Peyer's patch (tissue), 4 donors: ENCODE measurements around the gene TSPAN9. TPM values are rescaled to one million over a fixed set of nuclear protein-coding genes. Genes with fewer than 3 reads are reported as not detected.

ENCODE experiments used
- DNase-seq, 3 donors: peaks; one replicate each; pipeline ENCODE4 v3.0.0-alpha.2; 2017 to 2019
- H3K27ac ChIP-seq, 4 donors: fragments of 200-600 bp; sonication (generic); one replicate each; pipeline ENCODE4 v1.5.1; 2016 to 2019
- H3K27me3 ChIP-seq, 2 donors: fragments of 200-600 bp; sonication (generic); one replicate each; pipeline ENCODE4 v1.5.1; 2019
- H3K36me3 ChIP-seq, 3 donors: fragments of 200-600 bp; sonication (generic); one replicate each; pipeline ENCODE4 v1.5.1; 2016 to 2019
- H3K4me1 ChIP-seq, 4 donors: fragments of 200-600 bp; sonication (generic); one replicate each; pipeline ENCODE4 v1.5.1; 2016 to 2019
- H3K4me3 ChIP-seq, 4 donors: fragments of 200-600 bp; sonication (generic); 1 replicate in 3 of 4; 2 replicates in 1 of 4; pipeline ENCODE4 v1.5.1; 2016 to 2019; ENCODE audit warnings: mild to moderate bottlenecking in 1 of 4
- H3K9me3 ChIP-seq, 4 donors: fragments of 200-600 bp; sonication (generic); one replicate each; pipeline ENCODE4 v1.5.1; 2016 to 2019; ENCODE audit warnings: mild to moderate bottlenecking in 1 of 4
- CTCF ChIP-seq, 6 experiments: fragments of 450-650 bp in 4 of 6; fragments of 200-600 bp in 2 of 6; sonication (generic) in 1 of 6; IDR thresholded peaks; one replicate each; pipeline ENCODE4 v1.5.1; 2017 to 2019; ENCODE audit warnings: antibody characterized with exemption in 6 of 6, mild to moderate bottlenecking in 3 of 6, moderate library complexity in 1 of 6
- POLR2A ChIP-seq, 2 donors: fragments of 450-650 bp; IDR thresholded peaks; one replicate each; pipeline ENCODE4 v1.5.1; 2017; ENCODE audit warnings: antibody characterized with exemption in 2 of 2, mild to moderate bottlenecking in 2 of 2, moderate library complexity in 2 of 2
- total RNA-seq, 4 donors: library from RNA; depleted of rRNA; stranded (reverse); fragments of >200 nt; gene quantifications; one replicate each; pipeline ENCODE4 v1.1.0, GENCODE V29; 2016

The TSPAN9 gene
- total RNA-seq, 4 donors from 2014 or later = 7.5 to 23.9 (median 11.8) TPM

- H3K4me1 ChIP-seq = peaks cover 0 to 10% (median 0%) of the 10 kb centered on the region in 4 donors
These were observed 172.9 kb downstream of the TSPAN9 start for GRCh38 chr12:3250034-3250433.

GRCh38 chr12:3250576-3250975 lies 173.4 kb downstream of the TSPAN9 start:
- peaks cover 0 to 10% (median 0%) of the 10 kb centered on the region in 4 donors for H3K4me1 ChIP-seq

More at GRCh38 chr12:3250034-3250433, 172.9 kb downstream of the TSPAN9 start:
- no peaks in the 10 kb centered on the region for H3K9me3 ChIP-seq
- H3K36me3 ChIP-seq = no peaks in the 10 kb centered on the region
- H3K27ac ChIP-seq = no peak overlapping the region
- no peak for TF ChIP-seq POLR2A (IDR thresholded peaks at IDR 0.05)
- no peak for TF ChIP-seq CTCF (IDR thresholded peaks at IDR 0.05)
- no peak overlapping the region for H3K4me3 ChIP-seq
- DNase-seq = no peak
- no peaks in the 10 kb centered on the region for H3K27me3 ChIP-seq

GRCh38 chr12:3251067-3251466 lies 173.9 kb downstream of the TSPAN9 start:
- Histone ChIP-seq H3K9me3 (no peaks in the 10 kb centered on the region), H3K4me1 (peaks cover 0 to 10% (median 0%) of the 10 kb centered on the region in 4 donors), H3K36me3 (no peaks in the 10 kb centered on the region), H3K4me3 (no peak overlapping the region), H3K27me3 (no peaks in the 10 kb centered on the region), H3K27ac (peak overlapping the region in 1 of 4 donors; percentile 74)
- DNase-seq = no peak
- TF ChIP-seq POLR2A (IDR thresholded peaks at IDR 0.05) (no peak), CTCF (IDR thresholded peaks at IDR 0.05) (no peak)

More at GRCh38 chr12:3250576-3250975, 173.4 kb downstream of the TSPAN9 start:
- no peaks in the 10 kb centered on the region for H3K27me3 ChIP-seq
- no peak for DNase-seq
- H3K27ac ChIP-seq = no peak overlapping the region
- TF ChIP-seq CTCF (IDR thresholded peaks at IDR 0.05) = no peak
- H3K9me3 ChIP-seq = no peaks in the 10 kb centered on the region
- no peak overlapping the region for H3K4me3 ChIP-seq
- H3K36me3 ChIP-seq = no peaks in the 10 kb centered on the region

GRCh38 chr12:3251691-3252090 lies 174.5 kb downstream of the TSPAN9 start:
- H3K4me1 ChIP-seq = peaks cover 0 to 10% (median 0%) of the 10 kb centered on the region in 4 donors
- H3K36me3 ChIP-seq = no peaks in the 10 kb centered on the region
- H3K27me3 ChIP-seq = no peaks in the 10 kb centered on the region
- H3K4me3 ChIP-seq = no peak overlapping the region
- no peaks in the 10 kb centered on the region for H3K9me3 ChIP-seq
- TF ChIP-seq CTCF (IDR thresholded peaks at IDR 0.05) = no peak
- no peak for TF ChIP-seq POLR2A (IDR thresholded peaks at IDR 0.05)
- DNase-seq = no peak
- peak overlapping the region in 1 of 4 donors; percentile 74 for H3K27ac ChIP-seq

- DNase-seq = peak in 2 of 3 donors; percentile 24 to 78
- H3K27me3 ChIP-seq = no peaks in the 10 kb centered on the region
- H3K36me3 ChIP-seq = no peaks in the 10 kb centered on the region
- H3K9me3 ChIP-seq = no peaks in the 10 kb centered on the region
- no peak overlapping the region for H3K4me3 ChIP-seq
- H3K4me1 ChIP-seq = peaks cover 0 to 10% (median 0%) of the 10 kb centered on the region in 4 donors
- peak overlapping the region in 2 of 4 donors; percentile 52 to 74 for H3K27ac ChIP-seq
- no peak for TF ChIP-seq CTCF (IDR thresholded peaks at IDR 0.05)
- TF ChIP-seq POLR2A (IDR thresholded peaks at IDR 0.05) = no peak
These were observed 175.3 kb downstream of the TSPAN9 start for GRCh38 chr12:3252450-3252891.
